Fibroblast of lung (primary cell): ENCODE data around the gene KPNA1.

ENCODE experiments used
- CTCF ChIP-seq, 2 donors: IDR thresholded peaks in 1 of 2; conservative IDR thresholded peaks in 1 of 2; 1 replicate in 1 of 2; 2 replicates in 1 of 2; pipeline ENCODE4 v1.5.1; 2011 to 2012; ENCODE audit warnings: low read length in 2 of 2, control low read depth in 1 of 2, inconsistent platforms in 1 of 2, low read depth in 1 of 2, mild to moderate bottlenecking in 1 of 2
- EZH2 ChIP-seq: IDR thresholded peaks from 2 replicates; pipeline ENCODE4 v1.5.1; 2012; ENCODE audit warnings: low read length, control low read depth, mild to moderate bottlenecking; ENCODE audit errors: missing control alignments

GRCh38 chr3:122514123-122515019 is at the start of gene KPNA1:
- no peak for TF ChIP-seq EZH2
- no peak for TF ChIP-seq CTCF (conservative IDR thresholded peaks at IDR 0.05 in 1 of 2, IDR thresholded peaks at IDR 0.05 in 1 of 2; ENCODE audit: low read depth in 1 of 2, low read length in 2 of 2)
